ENCODE measurements around the gene MAP6. TPM values are rescaled to one million over a fixed set of nuclear protein-coding genes. Genes with fewer than 3 reads are reported as not detected.

MAP6 gene
- total RNA-seq, 6 experiments from 2014 or later = 0.53 to 4.3 (median 0.96) TPM

GRCh38 chr11:75563501-75563977 is 105.3 kb downstream of the MAP6 start:
- TF ChIP-seq CTCF (IDR thresholded peaks at IDR 0.05) = no peak
- no peak for DNase-seq
- Mint-ChIP-seq H3K4me3 (peak overlapping the region; percentile 99), H3K27ac (peak overlapping the region; percentile 99), H3K4me1 (ENCODE audit: low read depth) (peaks cover 65% of the 10 kb centered on the region), H3K9me3 (peaks cover 4% of the 10 kb centered on the region; the same call in 1 of the 2 replicates), H3K36me3 (ENCODE audit: low read depth) (peaks cover 47% of the 10 kb centered on the region), H3K27me3 (ENCODE audit: insufficient read depth) (peaks cover 7% of the 10 kb centered on the region)

- Mint-ChIP-seq H3K4me1 (ENCODE audit: low read depth) (peaks cover 65% of the 10 kb centered on the region), H3K4me3 (peak overlapping the region; percentile 99), H3K27ac (peak overlapping the region; percentile 99), H3K9me3 (peaks cover 4% of the 10 kb centered on the region; the same call in 1 of the 2 replicates), H3K27me3 (ENCODE audit: insufficient read depth) (peaks cover 7% of the 10 kb centered on the region), H3K36me3 (ENCODE audit: low read depth) (peaks cover 42% of the 10 kb centered on the region)
- peak; percentile 55 for DNase-seq
- no peak for TF ChIP-seq CTCF (IDR thresholded peaks at IDR 0.05)
Observed at GRCh38 chr11:75562836-75563484, 105.9 kb downstream of the MAP6 start.

GRCh38 chr11:75562048-75562835 is 106.6 kb downstream of the MAP6 start, which contains the start of gene SERPINH1:
Gene SERPINH1, plus strand, starts transcription at chr11:75562253. Its CDS starts 4,097 bp downstream, at chr11:75566350.
- Mint-ChIP-seq H3K4me3 (peak within 1 kb of the TSS; percentile 99), H3K27ac (peak within 1 kb of the TSS; percentile 99), H3K36me3 (ENCODE audit: low read depth) (peaks cover 37% of the 10 kb centered on the region), H3K9me3 (peaks cover 4% of the 10 kb centered on the region; the same call in 1 of the 2 replicates), H3K27me3 (ENCODE audit: insufficient read depth) (peaks cover 7% of the 10 kb centered on the region), H3K4me1 (ENCODE audit: low read depth) (peaks cover 68% of the 10 kb centered on the region)
- TF ChIP-seq CTCF (IDR thresholded peaks at IDR 0.05) = no peak
- DNase-seq = peak; percentile 84

GRCh38 chr11:75561426-75562047 is 107.3 kb downstream of the MAP6 start:
- TF ChIP-seq CTCF (IDR thresholded peaks at IDR 0.05) = no peak
- Mint-ChIP-seq H3K27ac (peak overlapping the region; percentile 99), H3K4me3 (peak overlapping the region; percentile 99), H3K36me3 (ENCODE audit: low read depth) (peaks cover 37% of the 10 kb centered on the region), H3K9me3 (peaks cover 4% of the 10 kb centered on the region; the same call in 1 of the 2 replicates), H3K27me3 (ENCODE audit: insufficient read depth) (peaks cover 7% of the 10 kb centered on the region), H3K4me1 (ENCODE audit: low read depth) (peaks cover 75% of the 10 kb centered on the region)
- no peak for DNase-seq

- peaks cover 7% of the 10 kb centered on the region for H3K27me3 Mint-ChIP-seq (ENCODE audit: insufficient read depth)
- H3K36me3 Mint-ChIP-seq (ENCODE audit: low read depth) = peaks cover 33% of the 10 kb centered on the region
- peaks cover 74% of the 10 kb centered on the region for H3K4me1 Mint-ChIP-seq (ENCODE audit: low read depth)
- no peak for TF ChIP-seq CTCF (IDR thresholded peaks at IDR 0.05)
- peak overlapping the region; percentile 99 for H3K4me3 Mint-ChIP-seq
- peak; percentile 59 for DNase-seq
- H3K9me3 Mint-ChIP-seq = peaks cover 4% of the 10 kb centered on the region; the same call in 1 of the 2 replicates
- peak overlapping the region; percentile 99 for H3K27ac Mint-ChIP-seq
Observed at GRCh38 chr11:75560644-75561043, 108.2 kb downstream of the MAP6 start.
